CD14-positive monocyte (primary cell): ENCODE results near the gene DOCK4. TPM values are rescaled to one million over a fixed set of nuclear protein-coding genes. Genes with fewer than 3 reads are reported as not detected.

Source experiments
- DNase-seq, 3 donors: peaks; one replicate each; pipeline ENCODE4 v3.0.0-alpha.2; 2011 to 2022
- H2AFZ ChIP-seq: 2 replicates; pipeline ENCODE4 v1.6.0; 2012; ENCODE audit warnings: mild to moderate bottlenecking, low read depth, low read length, inconsistent platforms; ENCODE audit not compliant: insufficient read depth, poor library complexity, severe bottlenecking
- H3K27ac ChIP-seq, 2 donors: 1 replicate in 1 of 2; 2 replicates in 1 of 2; pipeline ENCODE4 v1.5.1; 2012 to 2013; ENCODE audit warnings: low read length in 2 of 2, control low read depth in 1 of 2, inconsistent platforms in 1 of 2, low read depth in 1 of 2, mild to moderate bottlenecking in 1 of 2
- H3K27me3 ChIP-seq, 2 donors: one replicate each; pipeline versions ENCODE4 v1.6.0 to v1.6.1; 2011 to 2013; ENCODE audit warnings: low read length in 2 of 2; ENCODE audit not compliant: control insufficient read depth in 2 of 2, insufficient read depth in 2 of 2
- H3K36me3 ChIP-seq, 2 donors: replicated peaks in 1 of 2; 1 replicate in 1 of 2; 2 replicates in 1 of 2; pipeline versions ENCODE4 v1.5.1 to v1.6.1; 2012 to 2013; ENCODE audit warnings: low read length in 2 of 2, control low read depth in 1 of 2, inconsistent platforms in 1 of 2, mild to moderate bottlenecking in 1 of 2; ENCODE audit not compliant: insufficient read depth in 2 of 2, control insufficient read depth in 1 of 2
- H3K4me1 ChIP-seq, 2 donors: 1 replicate in 1 of 2; 2 replicates in 1 of 2; pipeline versions ENCODE4 v1.5.1 to v1.6.1; 2012 to 2013; ENCODE audit warnings: low read length in 2 of 2, control low read depth in 1 of 2, inconsistent platforms in 1 of 2, mild to moderate bottlenecking in 1 of 2, moderate library complexity in 1 of 2; ENCODE audit not compliant: insufficient read depth in 2 of 2, control insufficient read depth in 1 of 2
- H3K4me2 ChIP-seq: replicated peaks from 2 replicates; pipeline ENCODE3; 2012; ENCODE audit warnings: low read length, moderate library complexity, mild to moderate bottlenecking; ENCODE audit not compliant: poor library complexity, severe bottlenecking; ENCODE audit errors: extremely low read depth
- H3K4me3 ChIP-seq, 3 experiments: fragments of 200-600 bp in 1 of 3; sonication (generic) in 1 of 3; replicated peaks in 1 of 3; 1 replicate in 2 of 3; 2 replicates in 1 of 3; pipeline ENCODE4 v1.5.1; 2011 to 2013; ENCODE audit warnings: low read length in 3 of 3, mild to moderate bottlenecking in 3 of 3, control low read depth in 2 of 3, low read depth in 2 of 3, inconsistent platforms in 1 of 3, moderate library complexity in 1 of 3
- H3K79me2 ChIP-seq: 2 replicates; pipeline ENCODE4 v1.6.0; 2012; ENCODE audit warnings: mild to moderate bottlenecking, control low read depth, inconsistent platforms, low read length, moderate library complexity; ENCODE audit not compliant: insufficient read depth
- H3K9ac ChIP-seq: 2 replicates; pipeline ENCODE4 v1.6.0; 2017; ENCODE audit warnings: low read length, mild to moderate bottlenecking; ENCODE audit not compliant: insufficient read depth, poor library complexity, severe bottlenecking
- H3K9me3 ChIP-seq, 2 donors: replicated peaks in 1 of 2; 1 replicate in 1 of 2; 2 replicates in 1 of 2; pipeline versions ENCODE4 v1.5.1 to v1.6.1; 2012 to 2013; ENCODE audit warnings: low read length in 2 of 2, control low read depth in 1 of 2; ENCODE audit not compliant: control insufficient read depth in 1 of 2, insufficient read depth in 1 of 2
- H4K20me1 ChIP-seq: 2 replicates; pipeline ENCODE4 v1.6.0; 2012; ENCODE audit warnings: mild to moderate bottlenecking, low read length, control low read depth, moderate library complexity; ENCODE audit not compliant: insufficient read depth
- H3K27ac Mint-ChIP-seq, 7 donors: one replicate each; pipeline ENCODE4 v1.8.0; 2020; ENCODE audit warnings: mild to moderate bottlenecking in 7 of 7, mixed read lengths in 7 of 7, moderate library complexity in 6 of 7, inconsistent platforms in 2 of 7
- H3K27me3 Mint-ChIP-seq, 3 donors: one replicate each; pipeline ENCODE4 v1.8.0; 2021 to 2022; ENCODE audit warnings: low read depth in 3 of 3, mild to moderate bottlenecking in 3 of 3, mixed read lengths in 3 of 3, moderate library complexity in 3 of 3, inconsistent platforms in 1 of 3
- H3K36me3 Mint-ChIP-seq, 2 donors: one replicate each; pipeline ENCODE4 v1.8.0; 2020; ENCODE audit warnings: mixed read lengths in 2 of 2, inconsistent platforms in 1 of 2, mild to moderate bottlenecking in 1 of 2
- H3K4me1 Mint-ChIP-seq: one replicate; pipeline ENCODE4 v1.8.0; 2020; ENCODE audit warnings: mild to moderate bottlenecking, mixed read lengths
- H3K4me3 Mint-ChIP-seq, 2 donors: one replicate each; pipeline ENCODE4 v1.8.0; 2020; ENCODE audit warnings: mild to moderate bottlenecking in 2 of 2, mixed read lengths in 2 of 2, moderate library complexity in 1 of 2
- H3K9me3 Mint-ChIP-seq, 7 donors: one replicate each; pipeline ENCODE4 v1.8.0; 2020 to 2022; ENCODE audit warnings: mixed read lengths in 7 of 7, mild to moderate bottlenecking in 6 of 7, moderate library complexity in 6 of 7, inconsistent platforms in 2 of 7
- CTCF ChIP-seq: fragments of 200-600 bp; IDR thresholded peaks from one replicate; pipeline ENCODE4 v1.8.0; 2022; ENCODE audit warnings: antibody characterized with exemption, mild to moderate bottlenecking
- WGBS: methylation state at CpG from one replicate; pipeline ENCODE4 v1.1.5; 2013; ENCODE audit warnings: missing lambda C conversion rate; ENCODE audit not compliant: insufficient coverage; 5-methylcytosine and 5-hydroxymethylcytosine counted together
- intact Hi-C, 2 donors: fragments of 100-400 bp; cut with micrococcal nuclease; formaldehyde crosslinking; loops; one replicate each; pipeline versions ENCODE4 v1.15.0 to v1.15.1; 2023
- polyA plus RNA-seq, 3 donors: library from polyadenylated mRNA; depleted of rRNA in 1 of 3; unstranded in 2 of 3; stranded (reverse) in 1 of 3; fragments of 300-500 nt in 2 of 3; fragments of >200 nt in 1 of 3; fragmentation: Illumina TruSeq in 2 of 3; gene quantifications; 1 replicate in 2 of 3; 2 replicates in 1 of 3; pipeline ENCODE4 v1.2.3, GENCODE V29; 2012 to 2021

The DOCK4 gene
- polyA plus RNA-seq, 3 donors = 1.3 to 5.0 (median 2.7) TPM

GRCh38 chr7:111987886-111988285, 218.3 kb downstream of the DOCK4 start:
- H3K36me3 Mint-ChIP-seq = peaks cover 6 to 11% of the 10 kb centered on the region in 2 donors
- TF ChIP-seq CTCF = no peak
- H3K9ac ChIP-seq = peak overlapping the region; percentile 52
- DNase-seq = peak in 1 of 3 donors; percentile 37
- peaks cover 0 to 8% (median 5%) of the 10 kb centered on the region in 3 donors for H3K27me3 Mint-ChIP-seq
- no peaks in the 10 kb centered on the region for H3K36me3 ChIP-seq
- peaks cover 24 to 28% of the 10 kb centered on the region in 2 donors for H3K4me1 ChIP-seq
- peak overlapping the region; percentile 64 for H3K4me2 ChIP-seq
- H3K27ac ChIP-seq = peak overlapping the region; percentile 59 to 94
- H3K27ac Mint-ChIP-seq = peak overlapping the region; percentile 97 to 99 (median 98)
- peaks cover 0 to 3% (median 0%) of the 10 kb centered on the region in 7 donors for H3K9me3 Mint-ChIP-seq
- H3K9me3 ChIP-seq = no peaks in the 10 kb centered on the region
- no peaks in the 10 kb centered on the region for H3K79me2 ChIP-seq
- intact Hi-C loops = loop anchor here (2.0 to 10.0 kb wide), 4 partner anchors 93 to 219 kb away; partner anchors contain the start of genes DOCK4 (in 2 of the 2) and ZNF277 (in 2 of the 2)
- peaks cover 30% of the 10 kb centered on the region for H3K4me1 Mint-ChIP-seq
- no CpG with 5 or more reads among the region's 1 CpG for WGBS
- no peaks in the 10 kb centered on the region for H3K27me3 ChIP-seq
- H3K4me3 Mint-ChIP-seq = peak overlapping the region in 1 of 2 donors; percentile 6
- H2AFZ ChIP-seq = peak overlapping the region; percentile 68
- H3K4me3 ChIP-seq = peak overlapping the region in 1 of 3 experiments; percentile 62
- H4K20me1 ChIP-seq = no peaks in the 10 kb centered on the region

- TF ChIP-seq CTCF = no peak
- H3K27ac Mint-ChIP-seq = peak overlapping the region; percentile 97 to 99 (median 98)
- intact Hi-C loops = loop anchor here (2.0 to 10.0 kb wide), 4 partner anchors 94 to 220 kb away; partner anchors contain the start of genes DOCK4 (in 2 of the 2) and ZNF277 (in 2 of the 2)
- Histone ChIP-seq H2AFZ (peak overlapping the region; percentile 68), H4K20me1 (no peaks in the 10 kb centered on the region), H3K4me2 (peak overlapping the region; percentile 64), H3K4me1 (peaks cover 24 to 28% of the 10 kb centered on the region in 2 donors), H3K9ac (peak overlapping the region; percentile 52), H3K9me3 (no peaks in the 10 kb centered on the region), H3K79me2 (no peaks in the 10 kb centered on the region), H3K4me3 (peak overlapping the region in 2 of 3 experiments; percentile 37 to 62), H3K27ac (peak overlapping the region; percentile 59 to 94), H3K36me3 (no peaks in the 10 kb centered on the region), H3K27me3 (no peaks in the 10 kb centered on the region)
- peak; percentile 76 to 92 (median 88) for DNase-seq
- H3K27me3 Mint-ChIP-seq = peaks cover 0 to 8% (median 5%) of the 10 kb centered on the region in 3 donors
- H3K4me3 Mint-ChIP-seq = peak overlapping the region; percentile 53 to 71
- H3K4me1 Mint-ChIP-seq = peaks cover 30% of the 10 kb centered on the region
- H3K36me3 Mint-ChIP-seq = peaks cover 6 to 11% of the 10 kb centered on the region in 2 donors
- peaks cover 0 to 3% (median 0%) of the 10 kb centered on the region in 7 donors for H3K9me3 Mint-ChIP-seq
- 0% methylated on average over 1 of the region's 6 CpGs for WGBS
These were observed 218.9 kb downstream of the DOCK4 start for GRCh38 chr7:111987115-111987826.
